HG02840 (cell line): ENCODE data around the gene RHBDF2.
"Not testable (repeated sequence)": the region's sequence is repeated elsewhere in the genome, so short reads cannot be mapped to it uniquely, and the experiment has no call there.

Source experiments
- ATAC-seq: cut with Tn5 transposase; IDR thresholded peaks from one replicate; pipeline ENCODE4 v1.9.1; 2021; ENCODE audit warnings: mild to moderate bottlenecking, moderate library complexity, moderate number of reproducible peaks; ENCODE audit not compliant: unreplicated experiment, low FRiP score

RHBDF2 gene

GRCh38 chr17:76527430-76528111, 26.3 kb upstream of the RHBDF2 start:
- no peak for ATAC-seq

GRCh38 chr17:76527016-76527415, 25.8 kb upstream of the RHBDF2 start:
- not testable (repeated sequence) for ATAC-seq

- not testable (repeated sequence) for ATAC-seq
Observed at GRCh38 chr17:76525513-76525833, 24.2 kb upstream of the RHBDF2 start.

GRCh38 chr17:76524598-76525512, 23.6 kb upstream of the RHBDF2 start:
- no peak for ATAC-seq

- ATAC-seq: no peak
Observed at GRCh38 chr17:76523084-76524037, 22.1 kb upstream of the RHBDF2 start.

GRCh38 chr17:76521683-76522082, 20.5 kb upstream of the RHBDF2 start:
- not testable (repeated sequence) for ATAC-seq

GRCh38 chr17:76521262-76521661, 20.0 kb upstream of the RHBDF2 start:
- no peak for ATAC-seq

- ATAC-seq: no peak
Observed at GRCh38 chr17:76519048-76519966, 18.1 kb upstream of the RHBDF2 start.

GRCh38 chr17:76517638-76518038, 16.4 kb upstream of the RHBDF2 start:
- no peak for ATAC-seq

- no peak for ATAC-seq
Observed at GRCh38 chr17:76515274-76515949, 14.2 kb upstream of the RHBDF2 start.

GRCh38 chr17:76514355-76514754, 13.1 kb upstream of the RHBDF2 start:
- not testable (repeated sequence) for ATAC-seq

- ATAC-seq: no peak
Observed at GRCh38 chr17:76513306-76513692, 12.1 kb upstream of the RHBDF2 start.

- no peak for ATAC-seq
Observed at GRCh38 chr17:76512366-76513305, 11.4 kb upstream of the RHBDF2 start.

- ATAC-seq: no peak
Observed at GRCh38 chr17:76511668-76512365, 10.6 kb upstream of the RHBDF2 start.

GRCh38 chr17:76510831-76511244, 9.6 kb upstream of the RHBDF2 start:
- ATAC-seq: no peak

GRCh38 chr17:76508472-76509063, 7.3 kb upstream of the RHBDF2 start:
- not testable (repeated sequence) for ATAC-seq
